ENCODE data around the gene ITIH5. TPM values are rescaled to one million over a fixed set of nuclear protein-coding genes. Genes with fewer than 3 reads are reported as not detected.

ITIH5 gene
- total RNA-seq, 1 donor from 2014 or later: 1.5 TPM

DNA sequence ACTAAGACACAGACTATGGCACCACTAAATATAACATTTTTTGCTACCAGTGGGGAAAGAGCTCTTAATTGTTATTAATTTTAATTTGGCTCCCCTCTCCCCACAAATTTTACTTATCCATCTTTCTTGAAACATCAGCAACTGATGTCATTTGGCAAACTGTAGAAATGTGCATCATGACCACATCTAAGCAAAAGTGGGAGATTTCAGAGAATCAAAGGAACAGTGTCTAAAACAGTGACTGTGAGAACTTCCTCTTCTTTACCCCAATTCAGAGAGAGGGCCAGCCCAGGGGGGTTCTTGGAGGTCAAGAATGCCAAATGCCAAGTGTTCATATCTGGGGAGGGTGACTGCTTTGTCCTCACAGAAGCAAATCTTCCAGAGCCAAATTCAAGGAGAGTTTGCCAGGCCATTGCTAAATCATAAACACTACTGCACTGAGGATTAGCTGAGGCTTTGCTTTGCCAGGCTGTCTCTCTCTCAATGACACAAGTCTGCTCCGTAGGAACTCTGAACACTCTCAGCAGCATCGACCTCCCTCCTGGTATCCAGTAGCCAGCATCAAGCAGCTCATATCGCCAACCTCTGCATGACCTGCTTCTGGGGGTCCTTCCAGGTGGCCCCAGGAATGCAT lies 65.6 kb downstream of the ITIH5 start:
- no peak for TF ChIP-seq CTCF (IDR thresholded peaks at IDR 0.05; ENCODE audit: unreplicated experiment)
- H3K9me3 Mint-ChIP-seq (ENCODE audit: low read depth): no peaks in the 10 kb centered on the region

GRCh38 chr10:7598771-7599170 lies 68.0 kb downstream of the ITIH5 start:
- peaks cover 13% of the 10 kb centered on the region for H3K27me3 Mint-ChIP-seq
- no peak for DNase-seq (ENCODE audit: low spot score, unreplicated experiment)
- no peaks in the 10 kb centered on the region for H3K9me3 Mint-ChIP-seq (ENCODE audit: low read depth)
- H3K27ac Mint-ChIP-seq: no peak overlapping the region
- no peaks in the 10 kb centered on the region for H3K36me3 Mint-ChIP-seq (ENCODE audit: insufficient read depth)
- H3K4me1 Mint-ChIP-seq (ENCODE audit: low read depth): no peaks in the 10 kb centered on the region
- no peak overlapping the region for H3K4me3 Mint-ChIP-seq (ENCODE audit: low read depth)
- TF ChIP-seq CTCF (IDR thresholded peaks at IDR 0.05; ENCODE audit: unreplicated experiment): no peak

More for the DNA sequence above, 65.6 kb downstream of the ITIH5 start:
- peaks cover 1% of the 10 kb centered on the region for H3K36me3 Mint-ChIP-seq (ENCODE audit: insufficient read depth)
- peaks cover 19% of the 10 kb centered on the region for H3K27me3 Mint-ChIP-seq
- H3K4me1 Mint-ChIP-seq (ENCODE audit: low read depth): peaks cover 9% of the 10 kb centered on the region
- H3K4me3 Mint-ChIP-seq (ENCODE audit: low read depth): no peak overlapping the region
- DNase-seq (ENCODE audit: low spot score, unreplicated experiment): no peak
- H3K27ac Mint-ChIP-seq: no peak overlapping the region

- Mint-ChIP-seq H3K27ac (no peak overlapping the region), H3K36me3 (ENCODE audit: insufficient read depth) (no peaks in the 10 kb centered on the region), H3K9me3 (ENCODE audit: low read depth) (no peaks in the 10 kb centered on the region), H3K4me1 (ENCODE audit: low read depth) (no peaks in the 10 kb centered on the region), H3K27me3 (peaks cover 8% of the 10 kb centered on the region), H3K4me3 (ENCODE audit: low read depth) (no peak overlapping the region)
- DNase-seq (ENCODE audit: low spot score, unreplicated experiment): no peak
- no peak for TF ChIP-seq CTCF (IDR thresholded peaks at IDR 0.05; ENCODE audit: unreplicated experiment)
These were observed 70.4 kb downstream of the ITIH5 start for GRCh38 chr10:7596356-7596755.

- H3K9me3 Mint-ChIP-seq (ENCODE audit: low read depth): no peaks in the 10 kb centered on the region
These were observed 72.9 kb downstream of the ITIH5 start for GRCh38 chr10:7593905-7594304.

GRCh38 chr10:7593063-7593462 lies 73.7 kb downstream of the ITIH5 start:
- H3K9me3 Mint-ChIP-seq (ENCODE audit: low read depth): no peaks in the 10 kb centered on the region
- H3K36me3 Mint-ChIP-seq (ENCODE audit: insufficient read depth): no peaks in the 10 kb centered on the region
- no peak overlapping the region for H3K27ac Mint-ChIP-seq
- H3K4me3 Mint-ChIP-seq (ENCODE audit: low read depth): no peak overlapping the region
- H3K4me1 Mint-ChIP-seq (ENCODE audit: low read depth): no peaks in the 10 kb centered on the region
- TF ChIP-seq CTCF (IDR thresholded peaks at IDR 0.05; ENCODE audit: unreplicated experiment): no peak
- peaks cover 11% of the 10 kb centered on the region for H3K27me3 Mint-ChIP-seq
- no peak for DNase-seq (ENCODE audit: low spot score, unreplicated experiment)

More at GRCh38 chr10:7593905-7594304, 72.9 kb downstream of the ITIH5 start:
- Mint-ChIP-seq H3K27ac (no peak overlapping the region), H3K27me3 (peaks cover 11% of the 10 kb centered on the region), H3K36me3 (ENCODE audit: insufficient read depth) (no peaks in the 10 kb centered on the region), H3K4me3 (ENCODE audit: low read depth) (no peak overlapping the region), H3K4me1 (ENCODE audit: low read depth) (no peaks in the 10 kb centered on the region)
- no peak for TF ChIP-seq CTCF (IDR thresholded peaks at IDR 0.05; ENCODE audit: unreplicated experiment)
- no peak for DNase-seq (ENCODE audit: low spot score, unreplicated experiment)
